Breast epithelium (tissue), 3 donors: ENCODE data around the gene GJA1.

Experiments
- POLR2A ChIP-seq: fragments of 450-650 bp; IDR thresholded peaks from one replicate; pipeline ENCODE4 v1.6.1; 2016; ENCODE audit warnings: antibody characterized with exemption, mild to moderate bottlenecking, moderate library complexity
- POLR2AphosphoS5 ChIP-seq, 3 donors: sonication (generic); formaldehyde crosslinking; IDR thresholded peaks; one replicate each; pipeline ENCODE4 v1.6.1; 2017; ENCODE audit warnings: antibody characterized with exemption in 3 of 3
- TF ChIP-seq, protein P1 (sequence below), 3 donors: fragments of 450-650 bp; IDR thresholded peaks; one replicate each; pipeline ENCODE4 v1.5.1; 2016 to 2017; ENCODE audit warnings: antibody characterized with exemption in 3 of 3, mild to moderate bottlenecking in 3 of 3, moderate library complexity in 3 of 3

DNA sequence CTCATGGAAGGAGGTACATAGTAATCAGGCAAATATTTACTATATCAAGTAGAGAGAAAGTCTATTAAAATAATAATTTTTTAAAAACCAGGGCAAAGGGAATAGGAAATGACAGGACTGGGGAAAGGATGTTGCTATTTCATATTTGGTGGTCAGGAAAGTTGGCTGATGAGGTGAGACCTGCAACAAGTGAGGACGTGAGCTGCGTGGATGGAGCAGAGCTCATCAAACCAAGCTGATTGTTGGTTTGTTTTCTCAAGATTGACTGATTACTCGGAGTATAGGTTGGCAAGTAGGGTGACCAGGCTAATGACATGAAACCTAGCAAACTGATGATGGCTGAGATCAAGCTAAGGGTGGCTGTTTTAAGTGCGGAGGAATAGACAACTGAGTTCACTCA, 6.0 kb downstream of the GJA1 start:
- no peak for TF ChIP-seq POLR2AphosphoS5 (IDR thresholded peaks at IDR 0.05)
- TF ChIP-seq, protein P1, sequence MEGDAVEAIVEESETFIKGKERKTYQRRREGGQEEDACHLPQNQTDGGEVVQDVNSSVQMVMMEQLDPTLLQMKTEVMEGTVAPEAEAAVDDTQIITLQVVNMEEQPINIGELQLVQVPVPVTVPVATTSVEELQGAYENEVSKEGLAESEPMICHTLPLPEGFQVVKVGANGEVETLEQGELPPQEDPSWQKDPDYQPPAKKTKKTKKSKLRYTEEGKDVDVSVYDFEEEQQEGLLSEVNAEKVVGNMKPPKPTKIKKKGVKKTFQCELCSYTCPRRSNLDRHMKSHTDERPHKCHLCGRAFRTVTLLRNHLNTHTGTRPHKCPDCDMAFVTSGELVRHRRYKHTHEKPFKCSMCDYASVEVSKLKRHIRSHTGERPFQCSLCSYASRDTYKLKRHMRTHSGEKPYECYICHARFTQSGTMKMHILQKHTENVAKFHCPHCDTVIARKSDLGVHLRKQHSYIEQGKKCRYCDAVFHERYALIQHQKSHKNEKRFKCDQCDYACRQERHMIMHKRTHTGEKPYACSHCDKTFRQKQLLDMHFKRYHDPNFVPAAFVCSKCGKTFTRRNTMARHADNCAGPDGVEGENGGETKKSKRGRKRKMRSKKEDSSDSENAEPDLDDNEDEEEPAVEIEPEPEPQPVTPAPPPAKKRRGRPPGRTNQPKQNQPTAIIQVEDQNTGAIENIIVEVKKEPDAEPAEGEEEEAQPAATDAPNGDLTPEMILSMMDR (IDR thresholded peaks at IDR 0.05): no peak
- TF ChIP-seq POLR2A: no peak
